Measurements from ENCODE around the gene ARPC5.

ARPC5 gene

GRCh38 chr1:183651612-183652011 is 16.0 kb upstream of the ARPC5 start:
- in situ Hi-C loops (cut with MboI; ENCODE audit: low sequenced_read_pairs) = loop anchor here (25.0 kb wide), 1 partner anchor 261 kb away; no protein-coding TSS in a partner anchor

- in situ Hi-C loops (cut with MboI; ENCODE audit: low sequenced_read_pairs) = no loop called here
These were observed 12.5 kb upstream of the ARPC5 start for GRCh38 chr1:183648042-183648441.

- in situ Hi-C loops (cut with MboI; ENCODE audit: low sequenced_read_pairs) = no loop called here
These were observed 11.2 kb upstream of the ARPC5 start for GRCh38 chr1:183646776-183647175.

GRCh38 chr1:183645531-183645930 is 9.9 kb upstream of the ARPC5 start:
- in situ Hi-C loops (cut with MboI; ENCODE audit: low sequenced_read_pairs) = no loop called here

- in situ Hi-C loops (cut with MboI; ENCODE audit: low sequenced_read_pairs) = no loop called here
These were observed 6.6 kb upstream of the ARPC5 start for GRCh38 chr1:183642166-183642565.

- in situ Hi-C loops (cut with MboI; ENCODE audit: low sequenced_read_pairs) = no loop called here
These were observed 4.6 kb upstream of the ARPC5 start for GRCh38 chr1:183640193-183640592.

- in situ Hi-C loops (cut with MboI; ENCODE audit: low sequenced_read_pairs) = no loop called here
These were observed 3.2 kb upstream of the ARPC5 start for GRCh38 chr1:183638649-183639387.

- in situ Hi-C loops (cut with MboI; ENCODE audit: low sequenced_read_pairs) = no loop called here
These were observed 1.2 kb upstream of the ARPC5 start for GRCh38 chr1:183636783-183637182.

- in situ Hi-C loops (cut with MboI; ENCODE audit: low sequenced_read_pairs) = no loop called here
These were observed 725 bp upstream of the ARPC5 start for GRCh38 chr1:183636334-183636682.

- in situ Hi-C loops (cut with MboI; ENCODE audit: low sequenced_read_pairs) = no loop called here
These were observed 431 bp downstream of the ARPC5 start for GRCh38 chr1:183635099-183635605.

GRCh38 chr1:183634429-183635065 is 1.0 kb downstream of the ARPC5 start:
- in situ Hi-C loops (cut with MboI; ENCODE audit: low sequenced_read_pairs) = no loop called here

GRCh38 chr1:183633676-183634343 is 1.8 kb downstream of the ARPC5 start:
- in situ Hi-C loops (cut with MboI; ENCODE audit: low sequenced_read_pairs) = no loop called here

- in situ Hi-C loops (cut with MboI; ENCODE audit: low sequenced_read_pairs) = no loop called here
These were observed 2.6 kb downstream of the ARPC5 start for GRCh38 chr1:183632964-183633363.

GRCh38 chr1:183632114-183632513 is 3.5 kb downstream of the ARPC5 start:
- in situ Hi-C loops (cut with MboI; ENCODE audit: low sequenced_read_pairs) = no loop called here

- in situ Hi-C loops (cut with MboI; ENCODE audit: low sequenced_read_pairs) = no loop called here
These were observed 4.8 kb downstream of the ARPC5 start for GRCh38 chr1:183630748-183631147.

- in situ Hi-C loops (cut with MboI; ENCODE audit: low sequenced_read_pairs) = loop anchor here (10.0 kb wide), 1 partner anchor 344 kb away; no protein-coding TSS in a partner anchor
These were observed 7.0 kb downstream of the ARPC5 start for GRCh38 chr1:183628537-183628936.

- in situ Hi-C loops (cut with MboI; ENCODE audit: low sequenced_read_pairs) = loop anchor here (10.0 kb wide), 1 partner anchor 341 kb away; no protein-coding TSS in a partner anchor
These were observed 9.3 kb downstream of the ARPC5 start for GRCh38 chr1:183626236-183626635.

- in situ Hi-C loops (cut with MboI; ENCODE audit: low sequenced_read_pairs) = loop anchor here (10.0 kb wide), 1 partner anchor 338 kb away; no protein-coding TSS in a partner anchor
These were observed 12.4 kb downstream of the ARPC5 start for GRCh38 chr1:183622884-183623785.

GRCh38 chr1:183622013-183622412 is 13.6 kb downstream of the ARPC5 start:
- in situ Hi-C loops (cut with MboI; ENCODE audit: low sequenced_read_pairs) = loop anchor here (10.0 kb wide), 1 partner anchor 337 kb away; no protein-coding TSS in a partner anchor

GRCh38 chr1:183620311-183620710 is 15.3 kb downstream of the ARPC5 start:
- in situ Hi-C loops (cut with MboI; ENCODE audit: low sequenced_read_pairs) = loop anchor here (10.0 kb wide), 1 partner anchor 336 kb away; no protein-coding TSS in a partner anchor
